ENCODE results near the gene ATL2.
"Not testable (repeated sequence)": the region's sequence is repeated elsewhere in the genome, so short reads cannot be mapped to it uniquely, and the experiment has no call there.

ATL2 gene

GRCh38 chr2:38274286-38275276, 102.5 kb downstream of the ATL2 start:
- DNase-seq (ENCODE audit: low read depth in 2 of 2), result no peak

DNA sequence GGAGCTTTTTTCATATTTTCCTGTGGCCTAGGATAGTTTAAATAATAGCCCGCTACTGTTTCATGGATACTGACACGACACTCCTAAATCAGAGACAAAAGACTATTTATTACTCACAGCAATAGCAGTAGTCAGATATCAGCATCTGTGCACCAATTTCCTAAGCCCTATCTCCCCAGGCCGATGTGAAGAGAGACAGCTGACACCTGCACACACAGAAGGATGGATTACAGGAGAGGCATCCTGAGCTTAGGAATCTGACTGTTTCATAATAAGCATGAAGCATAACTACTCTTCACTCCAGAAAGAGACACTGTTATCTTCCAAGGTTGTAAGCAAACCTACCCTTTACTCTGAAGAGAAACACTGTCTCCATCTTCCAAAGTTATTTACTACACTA, 105.4 kb downstream of the ATL2 start:
- no peak for DNase-seq (ENCODE audit: low read depth in 2 of 2)

GRCh38 chr2:38269421-38269820, 107.7 kb downstream of the ATL2 start:
- DNase-seq (ENCODE audit: low read depth in 2 of 2), result no peak

DNA sequence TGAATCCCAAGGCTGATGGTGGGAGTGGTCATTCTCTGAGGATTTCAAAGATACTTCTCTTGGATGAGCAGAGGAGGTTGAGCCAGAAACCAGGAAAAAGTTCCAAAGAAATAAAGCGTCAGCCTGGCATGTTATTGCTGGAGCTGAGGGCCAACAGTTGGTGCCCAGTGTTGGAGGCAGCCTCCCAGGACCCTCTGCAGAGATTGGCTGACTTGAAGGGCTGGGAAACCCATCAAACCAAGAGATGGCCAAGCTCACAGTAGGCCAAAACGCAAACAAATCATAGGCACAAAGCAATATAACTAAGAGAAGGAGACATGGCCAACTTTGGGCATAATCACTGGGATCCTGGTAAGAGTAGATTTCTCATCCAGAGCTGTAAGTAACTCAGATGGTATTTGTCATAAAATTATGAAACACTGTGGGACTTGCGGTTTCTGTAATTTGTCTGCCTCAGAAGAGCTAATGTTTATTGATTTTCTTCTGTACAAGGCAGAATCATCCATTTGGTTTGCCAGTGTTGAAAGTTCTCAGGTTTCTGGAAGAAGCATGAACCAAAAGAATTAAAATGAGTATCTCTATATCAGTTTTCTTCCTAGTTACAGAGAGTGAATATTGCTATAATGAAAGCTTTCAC, 108.3 kb downstream of the ATL2 start:
- DNase-seq (ENCODE audit: low read depth in 2 of 2), result no peak

- no peak for DNase-seq (ENCODE audit: low read depth in 2 of 2)
These were observed 109.1 kb downstream of the ATL2 start for GRCh38 chr2:38268001-38268400.

GRCh38 chr2:38267270-38267925, 109.7 kb downstream of the ATL2 start:
- no peak for DNase-seq (ENCODE audit: low read depth in 2 of 2)

DNA sequence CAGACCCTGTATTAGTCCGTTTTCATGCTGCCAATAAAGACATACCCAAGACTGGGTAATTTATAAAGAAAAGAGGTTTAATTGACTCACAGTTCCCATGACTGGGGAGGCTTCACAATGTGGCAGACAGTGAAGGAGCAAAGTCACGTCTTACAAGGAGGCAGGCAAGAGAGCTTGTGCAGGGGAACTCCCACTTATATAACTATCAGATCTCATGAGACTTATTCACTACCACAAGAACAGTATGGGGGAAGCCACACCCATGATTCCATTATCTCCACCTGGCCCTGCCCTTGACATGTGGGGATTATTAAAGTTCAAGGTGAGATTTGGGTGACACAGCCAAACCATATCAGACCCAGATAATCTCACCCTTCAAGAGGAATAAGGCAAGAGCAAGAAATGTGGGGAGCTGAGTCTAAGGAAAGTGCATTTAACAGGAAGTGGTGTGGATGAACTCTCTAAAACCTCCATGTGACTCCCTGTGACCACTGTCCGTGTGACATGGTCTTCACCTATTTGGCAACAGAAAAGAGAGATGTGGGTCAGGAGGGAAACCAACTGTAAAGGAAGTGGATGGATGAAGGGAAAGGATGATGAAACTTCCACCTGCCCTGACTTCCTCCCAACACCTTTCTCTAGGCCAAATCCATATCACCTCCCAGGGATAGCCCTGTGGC, 110.6 kb downstream of the ATL2 start:
- no peak for DNase-seq (ENCODE audit: low read depth in 2 of 2)

DNA sequence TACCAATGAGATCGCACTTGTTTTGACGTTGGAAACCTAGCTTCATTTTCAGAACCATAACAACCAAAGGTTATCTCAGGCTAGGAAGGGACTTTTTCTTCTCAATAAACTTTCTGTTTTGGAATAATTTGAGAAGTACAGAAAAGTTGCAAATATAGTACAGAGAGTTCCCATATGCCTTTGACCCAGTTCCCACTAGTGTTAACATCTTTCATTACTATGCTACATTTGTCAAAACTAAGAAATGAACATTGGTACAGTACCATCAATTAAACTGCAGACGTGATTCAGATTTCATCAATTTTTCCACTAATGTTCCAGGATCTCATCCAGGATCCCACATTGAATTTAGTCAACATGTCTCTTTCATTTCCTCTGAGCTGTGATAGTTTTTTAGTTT, 111.6 kb downstream of the ATL2 start:
- DNase-seq (ENCODE audit: low read depth in 2 of 2), result no peak

- no peak for DNase-seq (ENCODE audit: low read depth in 2 of 2)
These were observed 112.5 kb downstream of the ATL2 start for GRCh38 chr2:38264396-38265221.

GRCh38 chr2:38263293-38263692, 113.8 kb downstream of the ATL2 start:
- DNase-seq (ENCODE audit: low read depth in 2 of 2), result no peak

DNA sequence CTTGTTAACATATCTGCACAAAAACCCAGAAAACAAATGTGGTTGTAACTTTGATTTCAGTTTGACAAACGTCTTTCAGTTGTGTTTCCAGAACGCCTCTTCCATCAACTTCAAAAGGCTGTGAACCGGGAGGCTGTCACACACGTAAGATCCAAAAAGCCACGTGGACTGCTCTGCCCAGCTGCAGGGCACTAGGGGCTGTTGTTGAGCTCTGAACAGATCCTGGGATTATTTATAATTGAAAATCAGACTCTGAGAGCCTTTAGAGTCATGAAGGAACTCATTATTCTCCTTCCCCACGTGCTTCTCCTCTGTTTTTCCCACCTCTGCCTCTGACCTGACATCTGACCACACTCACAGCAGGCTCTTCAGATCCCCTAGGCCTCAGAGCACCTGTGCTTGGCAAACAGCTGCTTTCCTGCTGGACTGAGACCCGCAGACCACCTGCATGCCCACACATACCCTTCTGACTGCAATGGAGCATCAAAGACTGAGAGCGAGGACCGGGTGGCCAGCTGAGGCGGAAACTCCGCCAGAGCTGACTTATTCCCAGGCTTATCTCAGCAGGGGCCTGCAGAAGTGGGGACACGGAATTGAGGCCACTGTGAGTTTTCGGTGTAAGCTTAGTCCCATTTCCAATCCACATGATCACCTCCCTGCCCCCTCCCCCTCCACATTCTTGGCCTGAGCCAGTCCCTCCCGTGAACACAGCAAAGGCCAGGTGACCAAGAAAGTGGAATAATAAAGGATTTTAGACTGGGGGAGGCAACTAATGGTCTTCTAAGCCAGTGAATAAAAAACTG, 114.8 kb downstream of the ATL2 start:
- no peak for DNase-seq (ENCODE audit: low read depth in 2 of 2)

DNA sequence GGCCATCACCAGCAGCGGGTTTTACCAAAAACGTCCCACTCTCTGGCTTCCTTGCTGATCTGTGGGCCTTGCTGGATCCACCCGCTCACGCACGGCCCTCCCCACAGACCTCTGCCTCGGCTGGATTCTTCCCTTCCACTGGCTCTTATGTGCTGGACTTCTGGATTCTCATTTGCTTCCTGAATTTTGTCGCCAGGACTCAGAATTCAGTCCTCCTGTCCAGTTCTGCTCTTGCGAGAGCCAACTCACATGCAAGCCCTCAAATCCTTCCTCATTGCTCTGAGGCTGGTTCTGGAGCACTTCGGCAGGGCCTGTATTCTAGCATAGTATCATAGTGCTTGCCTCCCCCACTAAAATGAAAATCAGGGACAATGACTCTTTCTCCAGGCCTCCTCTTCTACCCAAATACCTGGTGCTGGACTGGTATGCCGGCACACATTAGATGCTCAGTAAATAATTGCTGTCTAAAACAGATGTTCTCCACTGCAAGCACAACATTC, 115.5 kb downstream of the ATL2 start:
- no peak for DNase-seq (ENCODE audit: low read depth in 2 of 2)

GRCh38 chr2:38260972-38261371, 116.1 kb downstream of the ATL2 start:
- DNase-seq (ENCODE audit: low read depth in 2 of 2), result no peak

- DNase-seq (ENCODE audit: low read depth in 2 of 2), result no peak
These were observed 116.6 kb downstream of the ATL2 start for GRCh38 chr2:38260469-38260868.

DNA sequence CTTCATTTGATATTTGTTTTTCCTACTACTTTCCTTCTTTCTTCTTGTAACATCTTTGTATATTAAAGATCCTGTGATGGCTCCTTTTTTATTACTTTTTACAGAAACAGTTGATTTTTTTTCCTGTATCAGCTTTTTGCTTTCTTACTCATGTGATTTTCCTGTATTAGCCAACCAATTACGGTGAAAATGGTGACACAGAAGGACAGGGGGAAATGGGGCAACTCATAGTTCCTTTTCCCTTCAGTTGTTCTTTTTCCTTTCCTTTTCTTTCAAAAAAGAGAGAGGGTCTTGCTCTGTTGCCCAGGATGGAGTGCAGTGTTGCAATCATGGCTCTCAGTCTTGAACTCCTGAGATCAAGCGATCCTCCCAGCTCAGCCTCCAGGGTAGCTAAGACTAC, 117.8 kb downstream of the ATL2 start:
- DNase-seq (ENCODE audit: low read depth in 2 of 2), result no peak

DNA sequence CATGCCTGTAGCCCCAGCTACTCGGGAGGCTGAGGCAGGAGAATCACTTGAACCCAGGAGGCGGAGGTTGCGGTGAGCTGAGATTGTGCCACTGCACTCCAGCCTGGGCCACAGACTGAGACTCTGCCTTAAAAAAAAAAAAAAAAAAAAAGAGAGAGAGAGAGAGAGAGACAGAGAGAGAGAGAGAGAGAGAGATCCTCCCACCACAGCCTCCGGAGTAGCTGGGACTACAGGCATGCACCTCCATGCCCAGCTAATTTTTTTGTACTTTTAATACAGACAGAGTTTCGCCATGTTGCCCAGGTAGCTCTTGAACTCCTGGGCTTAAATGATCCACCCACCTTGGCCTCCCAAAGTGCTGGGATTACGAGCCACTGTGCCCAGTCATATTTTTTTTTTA, 119.4 kb downstream of the ATL2 start:
- not testable (repeated sequence) for DNase-seq (ENCODE audit: low read depth in 2 of 2)

DNA sequence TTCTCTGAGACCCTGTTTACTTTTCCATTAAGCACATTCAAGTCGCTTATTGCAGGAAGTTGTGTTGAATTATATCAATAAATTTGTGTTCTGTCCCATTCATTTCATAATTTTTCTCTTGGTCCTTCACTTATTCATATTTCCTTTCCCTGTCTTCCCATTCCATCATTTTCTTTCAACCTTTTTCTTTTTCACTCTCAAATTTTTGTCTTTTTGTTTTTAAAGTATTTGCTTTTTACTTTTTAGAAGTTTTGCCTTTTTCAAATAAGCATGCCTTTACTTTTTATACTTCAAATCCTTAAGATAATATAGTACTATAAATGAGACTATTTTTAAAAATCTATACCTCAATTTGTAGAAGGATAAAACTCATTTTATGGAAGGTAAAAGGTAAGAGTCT, 120.5 kb downstream of the ATL2 start:
- no peak for DNase-seq (ENCODE audit: low read depth in 2 of 2)

DNA sequence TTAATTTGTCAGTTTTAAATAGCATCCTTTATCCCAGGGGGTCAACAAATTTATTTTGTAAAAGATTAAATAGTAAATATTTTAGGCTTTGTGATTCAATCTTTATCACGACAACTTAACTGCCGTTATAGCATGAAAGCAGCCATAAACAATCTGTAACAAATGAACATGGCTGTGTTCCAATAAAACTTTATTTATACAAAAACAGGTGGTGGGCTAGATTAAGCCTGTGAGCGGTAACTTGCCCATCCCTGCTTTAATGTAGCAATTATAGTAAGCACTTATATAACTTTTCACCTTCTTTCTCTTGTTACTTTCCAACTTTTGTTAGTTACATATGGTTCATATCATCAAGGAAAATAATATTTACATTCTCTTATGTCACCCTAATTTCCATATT, 121.9 kb downstream of the ATL2 start:
- no peak for DNase-seq (ENCODE audit: low read depth in 2 of 2)

DNA sequence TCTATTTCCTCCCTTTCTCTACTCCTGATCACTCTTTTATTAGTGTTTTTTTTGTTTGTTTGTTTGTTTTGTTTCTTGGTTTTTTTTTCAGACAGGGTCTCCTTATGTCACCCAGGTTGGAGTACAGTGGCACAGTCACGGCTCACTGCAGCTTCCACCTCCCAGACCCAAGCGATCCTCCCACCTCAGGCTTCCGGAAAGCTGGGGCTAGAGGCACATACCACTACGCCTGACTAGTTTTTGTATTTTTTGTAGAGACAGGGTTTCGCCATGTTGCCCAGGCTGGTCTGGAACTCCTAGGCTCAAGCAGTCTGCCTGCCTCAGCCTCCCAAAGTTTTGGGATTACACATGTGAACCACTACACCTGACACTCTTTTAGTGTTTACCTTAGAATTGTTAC, 122.3 kb downstream of the ATL2 start:
- no peak for DNase-seq (ENCODE audit: low read depth in 2 of 2)

DNA sequence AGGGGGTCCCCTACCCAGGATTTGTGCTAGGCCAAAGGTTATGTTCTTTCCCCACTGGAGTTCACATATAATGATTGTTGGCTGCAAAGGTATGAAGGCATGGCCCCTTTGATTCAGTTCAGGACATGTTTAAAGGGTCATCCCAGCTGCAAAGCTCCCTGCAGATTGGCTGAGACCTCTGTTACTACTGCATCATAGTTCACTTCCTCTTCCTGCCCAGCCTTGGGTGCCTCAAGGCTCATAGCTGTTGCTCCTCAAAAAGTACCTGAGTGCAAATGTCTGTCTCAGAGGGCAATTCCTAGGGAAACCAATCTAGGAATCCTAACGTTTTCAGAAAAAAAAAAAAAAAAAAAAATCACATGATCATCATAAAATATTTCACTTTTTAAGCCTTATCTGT, 125.1 kb downstream of the ATL2 start:
- DNase-seq (ENCODE audit: low read depth in 2 of 2), result no peak
